Measurements from ENCODE around the gene NMNAT1.
"Not testable (repeated sequence)": the region's sequence is repeated elsewhere in the genome, so short reads cannot be mapped to it uniquely, and the experiment has no call there.

Gene NMNAT1

GRCh38 chr1:9922342-9922741 is 20.9 kb upstream of the NMNAT1 start:
- DNase-seq, result no peak

GRCh38 chr1:9927259-9927658 is 16.0 kb upstream of the NMNAT1 start:
- no peak for DNase-seq

GRCh38 chr1:9929431-9930385 is 13.6 kb upstream of the NMNAT1 start:
- no peak for DNase-seq

GRCh38 chr1:9942399-9942938 is 806 bp upstream of the NMNAT1 start:
- DNase-seq, result peak; percentile 27 to 47

- DNase-seq, result no peak
Measured at GRCh38 chr1:9946315-9946714, 3.0 kb downstream of the NMNAT1 start.

- no peak for DNase-seq
Measured at GRCh38 chr1:9957726-9958125, 14.5 kb downstream of the NMNAT1 start.

- no peak for DNase-seq
Measured at GRCh38 chr1:9960011-9960410, 16.7 kb downstream of the NMNAT1 start.

GRCh38 chr1:9960706-9961562 is 17.7 kb downstream of the NMNAT1 start:
- peak; percentile 77 to 90 for DNase-seq

GRCh38 chr1:9984253-9984652 is 41.0 kb downstream of the NMNAT1 start:
- no peak for DNase-seq

- no peak for DNase-seq
Measured at GRCh38 chr1:9985001-9985400, 41.7 kb downstream of the NMNAT1 start.

- DNase-seq, result no peak
Measured at GRCh38 chr1:9989773-9990172, 46.5 kb downstream of the NMNAT1 start.

- no peak for DNase-seq
Measured at GRCh38 chr1:9990944-9991343, 47.7 kb downstream of the NMNAT1 start.

- no peak for DNase-seq
Measured at GRCh38 chr1:9992910-9993309, 49.6 kb downstream of the NMNAT1 start.

GRCh38 chr1:9993561-9994075 is 50.3 kb downstream of the NMNAT1 start:
- DNase-seq, result no peak

- DNase-seq, result peak in 1 of 2 experiments; percentile 31
Measured at GRCh38 chr1:9996624-9997582, 53.6 kb downstream of the NMNAT1 start, which contains the start of gene RBP7. RBP7 (plus strand) TSS chr1:9997228; CDS start chr1:9997259, 31 bp downstream.

- DNase-seq, result no peak
Measured at GRCh38 chr1:10001016-10001665, 57.9 kb downstream of the NMNAT1 start.

- not testable (repeated sequence) for DNase-seq
Measured at GRCh38 chr1:10005248-10005647, 62.0 kb downstream of the NMNAT1 start.

- no peak for DNase-seq
Measured at GRCh38 chr1:10007169-10007568, 63.9 kb downstream of the NMNAT1 start.

- no peak for DNase-seq
Measured at GRCh38 chr1:10014016-10014415, 70.7 kb downstream of the NMNAT1 start.

GRCh38 chr1:10019561-10019960 is 76.3 kb downstream of the NMNAT1 start:
- no peak for DNase-seq

- no peak for DNase-seq
Measured at GRCh38 chr1:10020086-10020485, 76.8 kb downstream of the NMNAT1 start.
